Measurements from ENCODE around the gene HLCS. TPM values are rescaled to one million over a fixed set of nuclear protein-coding genes. Genes with fewer than 3 reads are reported as not detected.

HLCS gene
- total and polyA plus RNA-seq, 2 of the 4 experiments (the other 2 are of a cell fraction): 10.6 to 21.0 TPM

DNA sequence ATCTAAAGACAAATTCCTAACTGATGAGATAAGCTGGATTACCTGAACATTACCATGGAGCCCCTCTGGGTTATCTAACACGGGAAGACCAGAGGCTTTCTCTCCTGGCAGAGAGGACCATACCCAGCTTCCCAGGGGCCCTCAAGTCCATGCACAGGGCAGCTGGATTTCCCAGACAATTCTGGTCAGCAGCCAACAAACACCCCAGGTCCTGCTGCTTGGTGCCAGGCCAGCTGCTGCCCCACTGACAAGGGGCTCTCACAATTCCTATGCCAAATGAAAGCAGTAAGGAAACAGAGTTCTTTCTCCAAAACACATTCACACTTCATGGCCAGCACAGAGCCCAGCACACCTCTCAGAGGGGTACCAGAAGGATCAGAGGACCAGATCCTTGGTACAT is 114.2 kb downstream of the HLCS start:
- Histone ChIP-seq H2BK20ac (ENCODE audit: low read depth, low read length) (peak overlapping the region; percentile 63; the same call in 1 of the 2 replicates), H2BK120ac (ENCODE audit: low read depth, low read length) (peak overlapping the region; percentile 29; the same call in 1 of the 2 replicates), H3K23ac (ENCODE audit: low read depth, low read length) (no peak overlapping the region), H3K56ac (ENCODE audit: extremely low read depth, insufficient read depth, low read length) (no peak overlapping the region), H3K4ac (ENCODE audit: low read depth, low read length) (peak overlapping the region; percentile 48), H3K4me1 (ENCODE audit: control insufficient read depth, insufficient read depth, low read length) (peaks cover 10% of the 10 kb centered on the region), H3K79me1 (ENCODE audit: low read depth in 1 of 2, low read length in 2 of 2) (peaks cover 8 to 19% of the 10 kb centered on the region in 2 experiments; a peak in 2 of 4 replicates), H3K4me3 (ENCODE audit: insufficient read depth, low read depth, low read length) (no peak overlapping the region), H4K20me1 (ENCODE audit: insufficient read depth, low read length) (no peaks in the 10 kb centered on the region), H4K5ac (ENCODE audit: low read depth, low read length) (no peak overlapping the region), H2BK5ac (ENCODE audit: low read depth, low read length, poor library complexity, severe bottlenecking) (no peak overlapping the region), H3K9me1 (ENCODE audit: insufficient read depth, low read length) (peaks cover 10% of the 10 kb centered on the region; the same call in 1 of the 2 replicates), H3K9me3 (ENCODE audit: control insufficient read depth, insufficient read depth, low read length) (no peaks in the 10 kb centered on the region), H3K14ac (replicated peaks; ENCODE audit: low read depth, low read length) (no peak overlapping the region), H3K36me3 (ENCODE audit: control insufficient read depth, insufficient read depth, low read length) (no peaks in the 10 kb centered on the region), H2AK9ac (replicated peaks; ENCODE audit: low read depth, low read length, poor library complexity) (no peak overlapping the region), H3K27me3 (ENCODE audit: control insufficient read depth, insufficient read depth, low read length) (no peaks in the 10 kb centered on the region), H3K18ac (ENCODE audit: low read depth, low read length) (no peak overlapping the region), H4K91ac (ENCODE audit: insufficient read depth, low read depth, low read length) (peak overlapping the region; percentile 27; the same call in 1 of the 2 replicates), H2AFZ (replicated peaks; ENCODE audit: low read length, poor library complexity) (no peak overlapping the region), H4K8ac (ENCODE audit: low read depth in 2 of 2, low read length in 2 of 2) (no peak overlapping the region), H3K27ac (ENCODE audit: insufficient read depth, low read length) (no peak overlapping the region), H2AK5ac (ENCODE audit: low read depth, low read length) (0 out of 2 replicates have a peak overlapping the region, but pooled peaks have one; percentile 35), H3K9ac (ENCODE audit: low read depth, low read length) (no peak overlapping the region), H3K4me2 (ENCODE audit: low read depth, low read length) (no peak overlapping the region), H2BK15ac (ENCODE audit: low read depth, low read length) (no peak overlapping the region)
- ATAC-seq (ENCODE audit: low read depth) (no peak), DNase-seq (no peak)
- dilution Hi-C loops (cut with HindIII; ENCODE audit: low sequenced_read_pairs, unreplicated experiment): no loop called here
- ChIA-PET POLR2A (ENCODE audit: unreplicated experiment) (no interaction called here), CTCF (no interaction called here)
- intact Hi-C loops (cut with micrococcal nuclease): no loop called here
- TF ChIP-seq CEBPB (IDR thresholded peaks at IDR 0.05; ENCODE audit: low read depth, low read length) (no peak), RAD21 (IDR thresholded peaks at IDR 0.05; ENCODE audit: low read length) (no peak), MAZ (IDR thresholded peaks at IDR 0.05; ENCODE audit: borderline replicate concordance, low read depth, low read length) (no peak), USF2 (IDR thresholded peaks at IDR 0.05; ENCODE audit: low read depth, low read length) (no peak), BHLHE40 (IDR thresholded peaks at IDR 0.05; ENCODE audit: low read depth, low read length) (no peak), RFX5 (IDR thresholded peaks at IDR 0.05; ENCODE audit: low read depth, low read length) (no peak), ELK1 (IDR thresholded peaks at IDR 0.05; ENCODE audit: borderline replicate concordance, low read depth, low read length) (no peak), NFE2L2 (IDR thresholded peaks at IDR 0.05; ENCODE audit: low read depth, low read length) (no peak), CHD1 (IDR thresholded peaks at IDR 0.05; ENCODE audit: low read depth, low read length) (no peak), POLR2A (IDR thresholded peaks at IDR 0.05; ENCODE audit: low read depth, low read length) (no peak), MAFK (IDR thresholded peaks at IDR 0.05; ENCODE audit: low read depth, low read length) (no peak), FOS (IDR thresholded peaks at IDR 0.05; ENCODE audit: low read depth, low read length) (no peak)
- TF ChIP-seq, protein P1, sequence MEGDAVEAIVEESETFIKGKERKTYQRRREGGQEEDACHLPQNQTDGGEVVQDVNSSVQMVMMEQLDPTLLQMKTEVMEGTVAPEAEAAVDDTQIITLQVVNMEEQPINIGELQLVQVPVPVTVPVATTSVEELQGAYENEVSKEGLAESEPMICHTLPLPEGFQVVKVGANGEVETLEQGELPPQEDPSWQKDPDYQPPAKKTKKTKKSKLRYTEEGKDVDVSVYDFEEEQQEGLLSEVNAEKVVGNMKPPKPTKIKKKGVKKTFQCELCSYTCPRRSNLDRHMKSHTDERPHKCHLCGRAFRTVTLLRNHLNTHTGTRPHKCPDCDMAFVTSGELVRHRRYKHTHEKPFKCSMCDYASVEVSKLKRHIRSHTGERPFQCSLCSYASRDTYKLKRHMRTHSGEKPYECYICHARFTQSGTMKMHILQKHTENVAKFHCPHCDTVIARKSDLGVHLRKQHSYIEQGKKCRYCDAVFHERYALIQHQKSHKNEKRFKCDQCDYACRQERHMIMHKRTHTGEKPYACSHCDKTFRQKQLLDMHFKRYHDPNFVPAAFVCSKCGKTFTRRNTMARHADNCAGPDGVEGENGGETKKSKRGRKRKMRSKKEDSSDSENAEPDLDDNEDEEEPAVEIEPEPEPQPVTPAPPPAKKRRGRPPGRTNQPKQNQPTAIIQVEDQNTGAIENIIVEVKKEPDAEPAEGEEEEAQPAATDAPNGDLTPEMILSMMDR (conservative IDR thresholded peaks at IDR 0.05; ENCODE audit: low read depth, low read length): no peak
- BruUV-seq (replicated peaks): no TSS peak
- in situ Hi-C loops (cut with MboI; ENCODE audit: low sequenced_read_pairs): no loop called here
- WGBS, 2 experiments (ENCODE audit: extremely low coverage in 2 of 2, insufficient read length in 1 of 2): no CpG with 5 or more reads among the region's 1 CpG

All from IMR-90 (cell line).